Esophagus (tissue), 2 donors: Measurements from ENCODE around the gene PPFIA2. TPM values are rescaled to one million over a fixed set of nuclear protein-coding genes. Genes with fewer than 3 reads are reported as not detected.

Experiments
- H3K27ac ChIP-seq, 2 donors: one replicate each; pipeline ENCODE4 v1.5.1; 2013; ENCODE audit warnings: low read depth in 2 of 2, mild to moderate bottlenecking in 2 of 2, inconsistent platforms in 1 of 2, low read length in 1 of 2, moderate library complexity in 1 of 2
- H3K27me3 ChIP-seq, 2 donors: one replicate each; pipeline ENCODE4 v1.6.1; 2013; ENCODE audit warnings: low read length in 2 of 2, control low read depth in 1 of 2, mild to moderate bottlenecking in 1 of 2; ENCODE audit not compliant: insufficient read depth in 2 of 2, control insufficient read depth in 1 of 2
- H3K36me3 ChIP-seq, 2 donors: one replicate each; pipeline ENCODE4 v1.6.1; 2013; ENCODE audit warnings: low read length in 1 of 2; ENCODE audit not compliant: control insufficient read depth in 2 of 2, insufficient read depth in 2 of 2
- H3K4me1 ChIP-seq, 2 donors: one replicate each; pipeline ENCODE4 v1.6.1; 2013; ENCODE audit warnings: low read length in 1 of 2; ENCODE audit not compliant: control insufficient read depth in 2 of 2, insufficient read depth in 2 of 2
- H3K4me3 ChIP-seq, 2 donors: one replicate each; pipeline ENCODE4 v1.5.1; 2013; ENCODE audit warnings: low read length in 2 of 2, mild to moderate bottlenecking in 2 of 2, low read depth in 1 of 2, moderate library complexity in 1 of 2
- H3K9me3 ChIP-seq, 2 donors: one replicate each; pipeline ENCODE4 v1.6.1; 2013; ENCODE audit warnings: mild to moderate bottlenecking in 2 of 2, low read depth in 1 of 2, low read length in 1 of 2, moderate library complexity in 1 of 2; ENCODE audit not compliant: control insufficient read depth in 2 of 2, insufficient read depth in 1 of 2
- WGBS, 2 donors: extraction: QIAGEN DNeasy Blood & Tissue Kit; methylation state at CpG; one replicate each; pipeline ENCODE4 v1.1.7; 2013; 5-methylcytosine and 5-hydroxymethylcytosine counted together
- polyA plus RNA-seq, 2 donors: library from polyadenylated mRNA; stranded (reverse); fragments of 200-250 nt; gene quantifications; one replicate each; pipeline ENCODE4 v1.2.3, GENCODE V29; 2013
- donor health status: healthy with polysubstance abuse.
- donor health status: Bipolar disorder and iron deficiency.

The PPFIA2 gene
- polyA plus RNA-seq, 2 donors, result 0.08 to 0.10 TPM

DNA sequence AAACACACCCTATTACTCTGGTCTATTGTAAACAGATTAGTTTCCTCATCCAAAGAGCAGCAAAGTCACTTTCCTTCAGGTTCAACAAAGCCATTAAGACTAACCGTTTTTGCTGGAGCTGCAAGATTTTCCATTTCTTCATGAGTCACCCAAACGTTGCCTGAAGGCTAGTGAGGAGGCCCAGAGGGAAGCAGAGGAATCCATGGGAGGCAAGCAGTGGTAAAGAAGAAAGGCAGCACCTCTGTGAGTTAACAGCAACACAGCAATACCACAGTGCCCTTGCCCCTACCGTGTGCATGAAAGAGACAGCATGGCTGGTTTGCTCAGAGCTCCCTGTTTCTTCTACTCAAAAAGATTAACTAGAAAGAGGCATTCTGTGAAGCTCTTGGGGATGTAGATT is 475.0 kb downstream of the PPFIA2 start:
- Histone ChIP-seq H3K27me3 (no peaks in the 10 kb centered on the region), H3K9me3 (no peaks in the 10 kb centered on the region), H3K4me3 (no peak overlapping the region), H3K4me1 (no peaks in the 10 kb centered on the region), H3K27ac (no peak overlapping the region), H3K36me3 (no peaks in the 10 kb centered on the region)
- 39 to 43% methylated on average over 3 of the region's 3 CpGs for WGBS, 2 donors

DNA sequence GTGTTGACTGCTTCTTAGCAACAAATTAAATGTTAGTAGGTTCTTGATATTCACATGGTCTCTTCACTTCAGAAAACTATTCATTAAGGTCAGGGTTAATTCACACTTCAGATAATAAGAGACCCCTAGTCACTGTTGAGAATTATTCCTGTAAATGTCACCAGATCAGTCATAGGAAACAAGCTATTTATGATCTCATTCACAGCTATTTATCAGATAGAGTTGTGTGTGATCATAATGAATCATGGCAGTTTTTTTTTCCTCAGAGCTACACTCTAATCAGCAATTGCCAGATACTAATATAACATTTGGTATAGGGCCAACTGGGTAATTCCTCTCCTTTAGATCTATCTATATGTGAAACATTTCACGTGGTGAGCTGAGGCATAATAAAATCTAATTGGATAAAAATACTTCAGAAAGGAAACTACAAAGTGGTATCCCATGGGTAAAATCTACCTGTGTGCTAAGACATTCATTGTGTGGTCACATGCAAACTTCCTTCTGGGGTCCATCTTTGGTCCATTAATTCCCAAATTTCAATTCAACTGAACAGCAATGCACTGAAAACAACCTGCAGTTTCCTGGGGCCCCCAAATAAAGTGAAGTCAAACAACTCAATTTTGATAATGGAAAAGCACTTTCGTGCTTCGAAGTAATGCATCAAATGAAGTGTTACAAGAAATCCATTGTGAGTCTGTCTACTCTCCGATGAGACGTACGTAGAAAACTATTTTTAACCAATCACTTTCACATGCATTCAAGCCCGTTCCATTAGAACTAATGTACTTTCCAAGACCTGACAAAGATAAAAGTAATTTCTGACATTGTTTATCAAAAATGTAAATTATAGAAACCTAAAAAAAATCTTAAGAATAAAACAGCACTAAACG is 484.3 kb downstream of the PPFIA2 start:
- H3K4me1 ChIP-seq, result no peaks in the 10 kb centered on the region
- H3K4me3 ChIP-seq, result no peak overlapping the region
- H3K27me3 ChIP-seq, result no peaks in the 10 kb centered on the region
- no peaks in the 10 kb centered on the region for H3K9me3 ChIP-seq
- no peak overlapping the region for H3K27ac ChIP-seq
- no peaks in the 10 kb centered on the region for H3K36me3 ChIP-seq
- 74 to 77% methylated on average over 8 of the region's 8 CpGs for WGBS, 2 donors

DNA sequence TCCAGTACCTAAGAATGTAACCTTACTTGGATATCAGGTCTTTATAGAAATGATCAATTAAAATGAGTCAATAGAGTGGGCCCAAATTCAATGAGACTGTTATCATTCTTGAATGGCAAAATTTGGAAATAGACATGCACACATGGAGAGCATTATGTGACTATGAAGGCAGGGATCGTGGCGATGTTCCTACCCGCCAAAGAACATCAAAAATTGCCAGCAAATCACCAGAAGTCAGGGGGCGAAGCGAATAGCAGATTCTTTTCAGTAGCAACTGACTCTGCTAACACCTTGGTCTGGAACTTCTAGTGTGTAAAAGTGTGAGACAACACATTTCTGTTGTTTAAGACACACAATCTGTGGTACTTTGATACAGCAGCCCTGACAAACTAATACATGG is 488.8 kb downstream of the PPFIA2 start:
- Histone ChIP-seq H3K36me3 (no peaks in the 10 kb centered on the region), H3K9me3 (no peaks in the 10 kb centered on the region), H3K4me1 (no peaks in the 10 kb centered on the region), H3K27ac (no peak overlapping the region), H3K27me3 (no peaks in the 10 kb centered on the region), H3K4me3 (no peak overlapping the region)
- 94 to 97% methylated on average over 5 of the region's 5 CpGs for WGBS, 2 donors

DNA sequence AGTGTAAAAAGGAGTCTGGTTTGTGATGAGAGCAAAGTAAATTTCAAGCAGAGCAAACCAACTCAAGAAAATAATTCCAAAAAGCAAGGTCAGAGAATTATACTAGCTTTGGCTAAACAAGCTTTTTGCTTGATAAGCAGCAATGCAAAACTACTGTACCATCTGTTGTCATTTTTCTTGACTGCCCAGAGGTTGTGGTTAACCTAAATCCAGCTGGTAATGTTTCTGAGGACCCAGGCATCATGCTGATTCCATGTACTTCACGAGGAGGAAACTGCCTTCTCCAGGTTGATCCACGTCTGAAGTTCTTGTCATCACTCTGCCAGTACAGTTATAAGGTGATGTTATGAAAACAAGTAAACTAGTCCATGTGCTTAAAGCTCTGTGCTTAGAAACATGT is 496.1 kb downstream of the PPFIA2 start:
- H3K27ac ChIP-seq, result no peak overlapping the region
- H3K4me1 ChIP-seq, result no peaks in the 10 kb centered on the region
- no peaks in the 10 kb centered on the region for H3K27me3 ChIP-seq
- 74 to 80% methylated on average over 2 of the region's 2 CpGs for WGBS, 2 donors
- no peaks in the 10 kb centered on the region for H3K9me3 ChIP-seq
- H3K36me3 ChIP-seq, result no peaks in the 10 kb centered on the region
- H3K4me3 ChIP-seq, result no peak overlapping the region

GRCh38 chr12:81261508-81262207 is 497.5 kb downstream of the PPFIA2 start:
- Histone ChIP-seq H3K4me1 (no peaks in the 10 kb centered on the region), H3K36me3 (no peaks in the 10 kb centered on the region), H3K27me3 (no peaks in the 10 kb centered on the region), H3K27ac (no peak overlapping the region), H3K4me3 (no peak overlapping the region), H3K9me3 (no peaks in the 10 kb centered on the region)
- 83 to 84% methylated on average over 4 of the region's 4 CpGs for WGBS, 2 donors

- no peaks in the 10 kb centered on the region for H3K36me3 ChIP-seq
- 86% methylated on average over 4 of the region's 4 CpGs for WGBS, 2 donors
- no peak overlapping the region for H3K27ac ChIP-seq
- no peaks in the 10 kb centered on the region for H3K9me3 ChIP-seq
- H3K27me3 ChIP-seq, result no peaks in the 10 kb centered on the region
- H3K4me3 ChIP-seq, result no peak overlapping the region
- H3K4me1 ChIP-seq, result no peaks in the 10 kb centered on the region
Measured at GRCh38 chr12:81259360-81259759, 499.8 kb downstream of the PPFIA2 start.

DNA sequence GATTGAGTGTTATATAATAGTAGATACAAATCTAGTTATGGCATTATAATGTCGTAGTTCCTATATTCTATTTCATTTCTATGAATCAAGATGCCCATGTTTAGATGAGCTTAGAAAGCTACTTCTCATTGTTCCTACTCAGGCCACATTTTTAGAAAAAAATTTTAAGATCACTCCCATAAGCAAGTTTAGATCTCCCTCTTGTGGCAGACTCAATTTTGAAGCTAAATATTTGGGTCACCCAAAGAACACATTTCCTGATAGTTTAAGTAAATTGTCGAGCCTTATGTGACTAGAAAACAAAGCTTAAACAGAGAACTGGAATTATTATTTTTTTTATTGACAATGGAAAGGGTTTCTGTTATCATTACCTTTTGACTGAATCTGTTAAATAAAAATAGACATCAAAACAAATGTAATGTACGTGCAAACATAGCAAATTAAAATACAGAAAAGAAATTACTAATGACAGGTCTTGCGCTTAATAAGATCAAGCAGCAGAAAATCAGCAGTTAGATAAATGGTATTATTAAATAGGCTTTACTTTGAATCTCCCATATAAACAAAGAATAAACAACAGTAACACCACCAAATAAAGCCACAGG is 501.1 kb downstream of the PPFIA2 start:
- H3K9me3 ChIP-seq, result no peaks in the 10 kb centered on the region
- no peaks in the 10 kb centered on the region for H3K27me3 ChIP-seq
- no peak overlapping the region for H3K4me3 ChIP-seq
- no peak overlapping the region for H3K27ac ChIP-seq
- H3K4me1 ChIP-seq, result no peaks in the 10 kb centered on the region
- no peaks in the 10 kb centered on the region for H3K36me3 ChIP-seq
- WGBS, 2 donors, result 51 to 55% methylated on average over 4 of the region's 4 CpGs

DNA sequence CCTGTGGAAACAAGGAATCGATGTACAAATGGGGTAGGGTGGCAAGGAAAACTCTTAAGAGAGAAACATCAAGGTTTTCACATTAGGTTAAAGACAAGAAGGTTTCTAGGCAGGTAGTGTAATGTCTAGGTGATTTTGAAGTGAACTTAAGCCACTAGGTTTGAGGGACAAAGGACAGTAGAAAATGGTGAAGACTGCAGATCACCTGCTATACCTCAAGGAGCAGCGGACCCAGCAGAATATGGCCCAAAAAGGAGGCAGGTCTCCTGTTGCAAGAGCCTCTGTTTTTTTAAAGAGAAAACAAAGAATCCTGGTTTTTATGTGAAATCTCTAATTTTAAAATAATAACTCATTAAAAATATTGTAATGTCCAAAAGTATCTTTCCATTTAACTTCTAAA is 503.2 kb downstream of the PPFIA2 start:
- H3K27me3 ChIP-seq, result no peaks in the 10 kb centered on the region
- H3K9me3 ChIP-seq, result no peaks in the 10 kb centered on the region
- WGBS, 2 donors, result 82 to 97% methylated on average over 2 of the region's 2 CpGs
- no peak overlapping the region for H3K27ac ChIP-seq
- H3K4me3 ChIP-seq, result no peak overlapping the region
- H3K4me1 ChIP-seq, result no peaks in the 10 kb centered on the region
- no peaks in the 10 kb centered on the region for H3K36me3 ChIP-seq

DNA sequence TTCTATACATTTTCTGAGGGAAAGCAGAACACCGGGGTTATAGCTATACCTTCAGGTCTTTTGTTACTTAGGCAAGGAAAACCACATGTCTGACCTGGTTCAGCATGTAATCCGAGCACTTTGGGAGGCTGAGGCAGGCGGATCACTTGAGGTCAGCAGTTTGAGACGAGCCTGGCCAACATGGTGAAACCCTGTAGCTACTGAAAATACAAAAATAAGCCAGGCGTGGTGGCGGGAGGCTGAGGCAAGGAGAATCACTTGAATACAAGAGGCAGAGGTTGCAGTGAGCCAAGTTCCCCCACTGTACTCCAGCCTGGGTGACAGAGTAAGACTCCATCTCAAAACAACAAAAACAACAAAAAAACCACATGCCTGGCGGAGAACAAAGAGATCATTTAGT is 503.7 kb downstream of the PPFIA2 start:
- H3K4me3 ChIP-seq, result no peak overlapping the region
- no peaks in the 10 kb centered on the region for H3K36me3 ChIP-seq
- no peak overlapping the region for H3K27ac ChIP-seq
- no peaks in the 10 kb centered on the region for H3K27me3 ChIP-seq
- WGBS, 2 donors, result 82 to 83% methylated on average over 7 of the region's 7 CpGs
- no peaks in the 10 kb centered on the region for H3K9me3 ChIP-seq
- H3K4me1 ChIP-seq, result no peaks in the 10 kb centered on the region
